Measurements from ENCODE around the gene AKR1B1.
A peak's percentile ranks its signal among the peaks of the same experiment; 100 is the strongest.

The AKR1B1 gene

GRCh38 chr7:134468475-134468874 is 9.6 kb upstream of the AKR1B1 start:
- no peak for DNase-seq

- no peak for DNase-seq
Observed at GRCh38 chr7:134468054-134468453, 9.2 kb upstream of the AKR1B1 start.

GRCh38 chr7:134465491-134465890 is 6.6 kb upstream of the AKR1B1 start:
- DNase-seq = no peak

GRCh38 chr7:134464496-134464895 is 5.6 kb upstream of the AKR1B1 start:
- DNase-seq = no peak

GRCh38 chr7:134463751-134464150 is 4.9 kb upstream of the AKR1B1 start:
- no peak for DNase-seq

GRCh38 chr7:134462337-134462925 is 3.5 kb upstream of the AKR1B1 start:
- no peak for DNase-seq

- DNase-seq = no peak
Observed at GRCh38 chr7:134461916-134462315, 3.0 kb upstream of the AKR1B1 start.

- no peak for DNase-seq
Observed at GRCh38 chr7:134459981-134460380, 1.1 kb upstream of the AKR1B1 start.

- peak; percentile 45 for DNase-seq
Observed at GRCh38 chr7:134458341-134458805, 527 bp downstream of the AKR1B1 start.

- no peak for DNase-seq
Observed at GRCh38 chr7:134457210-134457609, 1.7 kb downstream of the AKR1B1 start.

- no peak for DNase-seq
Observed at GRCh38 chr7:134454277-134454676, 4.6 kb downstream of the AKR1B1 start.

- DNase-seq = no peak
Observed at GRCh38 chr7:134453518-134453917, 5.4 kb downstream of the AKR1B1 start.

GRCh38 chr7:134452991-134453473 is 5.9 kb downstream of the AKR1B1 start:
- DNase-seq = no peak

GRCh38 chr7:134452419-134452838 is 6.5 kb downstream of the AKR1B1 start:
- DNase-seq = no peak

- DNase-seq = no peak
Observed at GRCh38 chr7:134451656-134452055, 7.2 kb downstream of the AKR1B1 start.

- DNase-seq = no peak
Observed at GRCh38 chr7:134450294-134451000, 8.5 kb downstream of the AKR1B1 start.

GRCh38 chr7:134449680-134450079 is 9.2 kb downstream of the AKR1B1 start:
- DNase-seq = no peak

- DNase-seq = no peak
Observed at GRCh38 chr7:134448356-134449229, 10.3 kb downstream of the AKR1B1 start.

- no peak for DNase-seq
Observed at GRCh38 chr7:134447383-134447782, 11.5 kb downstream of the AKR1B1 start.

GRCh38 chr7:134446923-134447322 is 12.0 kb downstream of the AKR1B1 start:
- DNase-seq = no peak

- DNase-seq = no peak
Observed at GRCh38 chr7:134446446-134446845, 12.5 kb downstream of the AKR1B1 start.

- DNase-seq = no peak
Observed at GRCh38 chr7:134444961-134445315, 14.0 kb downstream of the AKR1B1 start.

- no peak for DNase-seq
Observed at GRCh38 chr7:134444198-134444960, 14.5 kb downstream of the AKR1B1 start.

Data from activated CD4-positive, alpha-beta T cell treated with anti-CD3 and anti-CD28 coated beads, Interleukin-2, amount 50 U/mL, for 1 hour (primary cell).